NCI-H2227 (cell line): ENCODE measurements around the gene DNAH9.

Experiments used
- DNase-seq: peaks from one replicate; lab custom pipeline; 2025; ENCODE audit not compliant: unreplicated experiment; lab: John Stamatoyannopoulos, UW

The DNAH9 gene

GRCh38 chr17:11608396-11608795 is 10.1 kb downstream of the DNAH9 start:
- no peak for DNase-seq

DNA sequence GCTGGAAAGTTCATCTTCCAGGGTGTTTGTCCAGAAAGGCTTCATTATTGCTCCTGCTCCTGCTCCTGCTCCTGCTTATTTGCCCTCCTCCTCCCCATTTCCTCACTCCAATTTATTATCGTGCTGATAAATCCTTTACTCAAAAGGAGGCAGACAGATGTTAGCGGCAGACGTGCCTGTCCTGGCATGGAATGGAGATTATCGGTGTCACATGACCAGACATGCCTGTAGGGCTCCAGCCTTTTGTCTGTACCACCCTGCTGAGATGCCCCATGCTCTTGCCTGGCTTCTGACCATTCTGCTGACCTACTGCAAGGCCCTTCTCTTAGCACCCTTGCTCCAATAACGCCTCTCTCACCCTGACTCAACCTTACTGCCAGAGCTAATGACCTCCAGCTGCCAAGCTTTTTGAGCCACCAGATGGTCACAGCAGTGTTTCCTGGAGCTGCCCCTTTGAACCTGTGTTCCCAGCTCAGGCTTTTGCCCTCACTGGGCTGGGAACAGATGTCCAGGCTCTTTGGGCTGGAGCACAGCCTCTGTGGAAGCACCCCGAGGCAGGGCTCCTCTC is 12.8 kb downstream of the DNAH9 start:
- no peak for DNase-seq

DNA sequence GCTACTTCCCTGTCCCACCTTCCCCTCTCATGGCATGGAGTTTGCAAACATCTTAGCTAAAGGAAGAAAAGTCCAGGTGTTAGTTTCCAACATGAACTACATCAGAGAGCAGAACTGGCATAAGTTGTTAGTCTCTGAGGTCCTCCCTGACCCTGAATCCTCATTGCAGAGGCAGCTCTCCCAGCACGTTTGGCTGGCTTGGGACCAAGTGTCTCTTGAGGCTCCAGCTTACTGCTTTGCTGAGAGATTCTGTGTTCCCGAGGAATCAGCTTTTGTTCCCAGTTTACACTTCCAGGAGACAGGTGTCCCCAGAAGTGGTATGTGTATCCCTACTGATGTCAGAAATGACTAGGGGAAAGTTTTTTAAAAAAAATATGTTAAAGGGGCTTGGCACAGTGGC is 14.7 kb downstream of the DNAH9 start:
- DNase-seq: no peak

DNA sequence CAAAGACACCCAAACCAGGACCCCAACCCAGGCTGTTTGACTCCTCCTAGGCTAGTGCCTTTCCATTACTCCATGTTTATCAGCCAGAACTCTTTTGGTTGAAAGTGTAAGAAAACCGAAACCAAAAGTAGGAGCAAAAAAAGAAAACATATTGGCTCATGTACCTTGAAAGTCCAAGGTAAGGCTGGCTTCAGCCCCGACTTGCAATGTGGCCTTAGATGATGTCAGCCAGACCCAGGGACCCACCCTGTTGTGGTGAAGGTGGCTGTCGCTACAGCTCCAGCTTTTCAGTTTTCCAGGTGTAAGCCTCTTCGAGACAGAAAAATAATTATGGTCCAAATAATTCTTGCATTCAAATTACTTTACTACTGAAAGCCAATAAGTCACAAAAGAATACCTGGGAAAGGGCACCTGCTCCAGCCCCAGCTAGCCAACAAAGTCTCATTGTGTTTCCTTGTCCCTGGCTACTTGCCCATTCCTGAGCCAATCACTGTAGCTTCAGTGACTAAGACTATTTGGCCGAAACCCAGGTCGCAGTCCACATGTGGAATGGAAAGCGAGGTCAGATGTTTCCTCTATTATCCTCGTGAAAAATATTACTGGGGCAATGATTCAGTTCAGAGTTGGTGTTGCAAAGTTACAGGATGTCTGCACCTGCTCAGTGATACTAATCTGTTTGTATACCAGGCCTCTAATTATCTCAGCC is 20.7 kb downstream of the DNAH9 start:
- no peak for DNase-seq

GRCh38 chr17:11622492-11622891 is 24.2 kb downstream of the DNAH9 start:
- no peak for DNase-seq

- no peak for DNase-seq
These were observed 26.7 kb downstream of the DNAH9 start for GRCh38 chr17:11624976-11625375.

- DNase-seq: no peak
These were observed 27.6 kb downstream of the DNAH9 start for GRCh38 chr17:11625878-11626277.

DNA sequence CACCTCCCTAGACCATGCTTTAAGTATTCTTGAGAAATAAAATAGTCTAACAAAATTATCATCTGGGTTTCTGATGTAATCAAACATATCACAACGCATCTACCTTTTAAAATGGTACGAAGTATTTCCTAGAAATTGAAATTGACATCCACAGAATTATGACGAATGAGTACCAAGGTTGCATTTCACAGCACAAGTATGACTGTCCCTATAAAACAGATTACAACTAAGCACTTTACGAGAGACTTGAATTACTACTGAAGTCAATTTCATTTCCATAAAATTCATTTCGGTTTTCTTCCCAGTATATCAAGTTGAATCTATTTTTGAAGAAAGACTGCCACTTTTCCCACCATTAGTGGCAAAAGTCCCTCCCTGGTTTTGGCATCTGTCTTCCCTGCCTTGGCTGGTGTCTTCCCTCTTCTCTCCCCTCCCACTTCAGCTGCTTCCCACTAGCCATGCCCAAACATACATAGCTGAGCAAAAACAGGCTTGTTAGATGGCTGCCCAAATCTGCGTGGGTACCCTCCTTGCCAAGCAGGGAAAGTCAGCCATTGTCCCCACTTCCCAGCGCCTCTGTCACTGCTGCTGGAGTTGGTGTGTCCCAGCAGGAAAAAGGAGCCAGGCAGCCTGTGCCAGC is 29.2 kb downstream of the DNAH9 start:
- no peak for DNase-seq

DNA sequence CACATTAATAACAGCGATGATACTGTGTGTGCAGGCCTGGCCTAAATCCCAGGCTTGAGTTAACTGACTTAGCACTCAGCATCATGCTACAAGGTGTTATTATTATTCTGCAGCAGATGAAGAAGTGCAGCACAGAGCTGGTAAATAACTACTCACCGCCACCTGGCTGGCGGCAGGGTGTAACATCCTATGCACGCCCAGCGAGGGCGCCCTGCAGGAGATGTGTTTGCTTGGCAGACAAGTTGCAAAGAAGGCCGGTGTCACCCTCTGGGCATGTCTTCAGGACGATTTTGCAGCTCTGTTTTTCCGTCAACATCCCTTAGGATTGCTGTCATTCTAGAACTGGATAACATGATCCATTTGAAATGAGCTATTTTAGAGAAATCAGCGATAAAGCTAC is 30.1 kb downstream of the DNAH9 start:
- DNase-seq: no peak

GRCh38 chr17:11628831-11629230 is 30.6 kb downstream of the DNAH9 start:
- DNase-seq: no peak

DNA sequence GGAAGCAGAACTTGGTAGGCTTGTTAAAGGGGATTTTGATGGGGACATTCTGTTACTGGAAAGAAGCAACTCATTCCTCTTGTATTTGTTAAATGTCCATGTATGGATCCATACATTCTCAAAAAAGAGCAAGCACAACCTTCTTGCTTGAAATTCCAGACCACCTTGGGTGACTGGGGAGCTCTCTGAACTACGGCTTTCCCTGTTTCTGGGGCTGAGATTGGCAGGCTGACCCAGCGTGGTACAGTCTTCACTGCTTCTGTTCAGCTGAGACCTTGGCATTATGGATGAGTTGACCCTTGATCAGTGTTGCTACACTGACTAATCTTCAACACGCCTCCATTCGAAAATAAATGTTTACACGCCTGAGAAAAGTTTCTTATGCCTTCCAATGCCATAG is 38.5 kb downstream of the DNAH9 start:
- no peak for DNase-seq

- DNase-seq: no peak
These were observed 39.5 kb downstream of the DNAH9 start for GRCh38 chr17:11637796-11638195.

GRCh38 chr17:11638700-11639265 is 40.5 kb downstream of the DNAH9 start:
- no peak for DNase-seq

- DNase-seq: no peak
These were observed 41.6 kb downstream of the DNAH9 start for GRCh38 chr17:11639736-11640462.

- DNase-seq: no peak
These were observed 42.2 kb downstream of the DNAH9 start for GRCh38 chr17:11640463-11640814.

DNA sequence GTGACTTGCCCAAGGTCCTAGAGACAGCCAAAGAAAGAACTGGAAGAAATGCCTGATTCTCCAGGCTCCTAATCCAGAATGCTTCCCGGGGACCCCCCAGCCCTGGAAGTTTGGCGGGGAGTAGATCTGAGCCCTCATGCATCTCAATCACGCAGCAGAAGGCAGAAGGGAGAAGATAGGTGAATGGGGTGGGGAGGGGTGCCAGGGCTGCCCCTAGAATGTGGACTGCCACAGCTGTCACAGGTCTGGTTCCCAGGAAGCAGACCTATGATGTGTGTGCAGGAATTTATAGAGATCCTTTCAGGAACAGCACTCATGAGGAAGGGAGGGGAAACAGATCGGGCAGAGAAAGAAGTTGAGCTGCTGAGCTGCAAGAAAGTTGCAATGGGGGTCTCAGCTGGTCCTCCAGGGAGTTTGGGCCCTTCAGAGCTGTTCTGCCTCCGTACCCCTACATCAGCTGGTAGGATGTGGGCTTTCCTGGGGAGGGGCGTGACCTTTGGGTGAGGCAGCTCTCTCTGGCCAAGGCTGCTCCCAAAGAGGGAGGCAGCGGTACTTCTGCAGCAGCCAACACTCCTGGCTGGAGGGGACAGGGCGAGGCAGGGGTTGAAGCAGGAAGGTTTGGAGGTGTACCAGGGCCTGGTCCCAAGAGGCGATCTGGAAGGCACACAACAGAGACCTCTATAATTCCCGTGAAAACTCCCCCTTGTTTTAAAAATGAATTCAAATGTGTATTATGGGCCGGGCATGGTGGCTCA is 43.4 kb downstream of the DNAH9 start:
- DNase-seq: no peak

DNA sequence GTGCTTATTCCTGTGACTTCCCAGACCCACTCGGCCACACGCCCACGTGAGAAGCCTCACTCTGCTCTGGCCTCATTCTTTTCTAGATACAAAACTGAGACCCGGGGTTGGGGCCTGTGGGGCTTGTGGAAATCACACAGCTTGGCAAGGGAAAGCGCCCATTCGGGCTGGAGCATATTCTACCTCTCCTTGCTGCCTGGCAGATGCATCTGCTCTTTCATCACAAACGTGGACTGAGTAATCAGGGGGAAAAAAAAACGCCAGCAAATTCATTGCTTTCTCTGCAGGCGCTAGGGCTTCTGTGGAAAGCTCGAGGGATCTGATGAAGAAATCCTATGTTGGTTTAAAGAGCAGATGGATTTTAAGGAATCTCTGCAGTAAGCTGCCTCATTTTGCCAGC is 44.4 kb downstream of the DNAH9 start:
- DNase-seq: no peak

GRCh38 chr17:11643851-11644250 is 45.6 kb downstream of the DNAH9 start:
- no peak for DNase-seq

DNA sequence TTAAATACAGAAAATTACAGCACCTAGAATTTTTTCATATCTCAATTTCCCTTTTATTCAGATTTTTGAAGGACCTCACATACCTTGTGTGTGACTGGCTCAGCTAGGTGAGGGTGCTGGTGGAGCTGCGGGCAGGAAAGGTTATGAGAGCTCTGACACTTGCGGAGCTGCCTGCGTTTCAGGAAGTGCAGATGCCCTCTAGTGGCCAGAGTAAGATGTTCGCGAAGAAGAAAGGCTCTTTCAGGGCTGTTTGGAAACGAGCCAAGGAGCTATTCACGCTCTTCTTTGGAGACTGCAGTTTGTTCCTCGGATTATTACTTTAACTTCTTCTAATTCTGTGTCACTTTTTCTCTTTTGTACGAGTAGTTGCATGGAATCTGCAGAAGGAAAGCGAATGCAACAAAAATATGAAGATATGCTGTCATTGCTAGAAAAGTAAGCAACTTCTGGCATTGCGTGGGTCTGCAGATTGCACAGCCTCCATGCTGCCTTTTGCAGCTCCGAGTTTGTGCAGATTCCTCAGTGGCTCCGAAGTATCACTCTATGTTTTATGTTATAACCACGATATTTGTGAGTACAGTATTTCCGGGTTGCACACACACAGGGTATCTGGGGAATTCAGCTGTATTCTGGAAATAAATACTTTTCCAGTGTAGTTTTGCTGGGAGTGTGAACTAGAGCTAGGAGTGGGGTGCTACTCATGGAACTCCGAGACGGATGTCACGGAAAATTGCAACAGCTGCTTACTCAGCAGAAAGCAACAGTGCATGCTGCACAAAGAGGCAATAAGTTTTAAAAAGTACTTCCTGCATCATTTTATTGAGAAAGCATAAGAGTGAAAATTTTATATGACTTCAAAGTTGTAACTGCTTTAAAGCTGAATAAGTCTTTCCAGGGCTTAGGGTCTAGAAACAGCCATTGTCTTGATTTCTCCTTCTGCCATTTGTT is 46.3 kb downstream of the DNAH9 start:
- DNase-seq: peak; percentile 59

DNA sequence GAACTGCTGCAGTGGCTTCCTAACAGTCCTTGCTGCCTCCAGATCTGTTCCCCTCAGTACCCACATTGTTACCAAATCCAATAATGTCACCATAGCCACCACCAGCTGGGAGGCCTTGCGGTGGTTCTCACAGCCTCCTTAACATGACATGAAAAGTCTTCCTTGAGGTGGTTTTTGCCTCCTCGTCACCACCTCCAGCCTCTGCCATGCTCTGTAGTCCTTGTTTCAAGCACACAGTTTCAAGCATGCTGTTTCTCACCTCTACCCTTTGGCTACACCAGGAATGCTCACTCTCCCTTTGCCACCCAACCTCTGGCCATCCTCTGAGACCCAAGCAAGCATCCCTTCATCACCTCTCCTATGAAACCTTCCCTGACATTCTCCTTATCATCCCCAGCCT is 47.2 kb downstream of the DNAH9 start:
- DNase-seq: no peak
